Central memory CD8-positive, alpha-beta T cell (primary cell): Measurements from ENCODE around the gene AHCYL1.
A peak's percentile ranks its signal among the peaks of the same experiment; 100 is the strongest.

Experiments
- ATAC-seq: fragments of 150-1000 bp; cut with Tn5 transposase; replicated peaks from 2 replicates; pipeline ENCODE4 v1.10.0; 2022; ENCODE audit warnings: mild to moderate bottlenecking, moderate FRiP score, moderate number of reproducible peaks; ENCODE audit not compliant: poor library complexity, severe bottlenecking; ENCODE audit errors: extremely low read depth
- DNase-seq, 2 donors: peaks; one replicate each; pipeline ENCODE4 v3.0.0; 2021; ENCODE audit warnings: low spot score in 2 of 2
- H3K27ac Mint-ChIP-seq: one replicate; pipeline ENCODE4 v1.8.0; 2022; ENCODE audit warnings: low read depth, mild to moderate bottlenecking, moderate library complexity, mixed read lengths
- H3K27me3 Mint-ChIP-seq: one replicate; pipeline ENCODE4 v1.8.0; 2022; ENCODE audit warnings: mixed read lengths
- H3K36me3 Mint-ChIP-seq: one replicate; pipeline ENCODE4 v1.8.0; 2022; ENCODE audit warnings: mild to moderate bottlenecking, moderate library complexity, mixed read lengths; ENCODE audit not compliant: insufficient read depth
- H3K4me1 Mint-ChIP-seq: one replicate; pipeline ENCODE4 v1.8.0; 2022; ENCODE audit warnings: mixed read lengths
- H3K4me3 Mint-ChIP-seq: one replicate; pipeline ENCODE4 v1.8.0; 2022; ENCODE audit warnings: mild to moderate bottlenecking, moderate library complexity, mixed read lengths
- H3K9me3 Mint-ChIP-seq: one replicate; pipeline ENCODE4 v1.8.0; 2022; ENCODE audit warnings: mixed read lengths

Gene AHCYL1

DNA sequence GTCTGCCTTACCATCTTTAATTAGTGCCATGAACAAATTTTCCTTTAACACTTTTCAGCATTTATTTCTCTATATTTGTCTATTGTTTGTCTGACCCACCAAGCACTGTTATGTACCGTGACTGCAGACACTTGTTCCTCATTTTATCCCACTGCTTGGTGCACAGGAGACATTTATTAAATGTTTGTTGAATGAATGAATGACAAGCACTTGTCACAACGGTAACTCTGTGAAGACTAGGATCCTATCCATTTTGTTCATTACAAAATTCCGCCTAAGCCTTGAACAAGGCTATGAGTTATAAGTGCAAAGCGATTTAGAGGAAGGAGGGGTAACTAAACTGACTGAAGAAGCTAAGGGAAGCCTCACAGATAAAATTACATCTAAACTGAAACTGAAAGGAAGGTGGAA lies 49.5 kb downstream of the AHCYL1 start:
- Mint-ChIP-seq H3K4me3 (peak overlapping the region; percentile 86), H3K27ac (peak overlapping the region; percentile 62), H3K36me3 (peaks cover 16% of the 10 kb centered on the region), H3K9me3 (no peaks in the 10 kb centered on the region), H3K27me3 (no peaks in the 10 kb centered on the region), H3K4me1 (peaks cover 27% of the 10 kb centered on the region)
- ATAC-seq (no peak), DNase-seq (no peak)

DNA sequence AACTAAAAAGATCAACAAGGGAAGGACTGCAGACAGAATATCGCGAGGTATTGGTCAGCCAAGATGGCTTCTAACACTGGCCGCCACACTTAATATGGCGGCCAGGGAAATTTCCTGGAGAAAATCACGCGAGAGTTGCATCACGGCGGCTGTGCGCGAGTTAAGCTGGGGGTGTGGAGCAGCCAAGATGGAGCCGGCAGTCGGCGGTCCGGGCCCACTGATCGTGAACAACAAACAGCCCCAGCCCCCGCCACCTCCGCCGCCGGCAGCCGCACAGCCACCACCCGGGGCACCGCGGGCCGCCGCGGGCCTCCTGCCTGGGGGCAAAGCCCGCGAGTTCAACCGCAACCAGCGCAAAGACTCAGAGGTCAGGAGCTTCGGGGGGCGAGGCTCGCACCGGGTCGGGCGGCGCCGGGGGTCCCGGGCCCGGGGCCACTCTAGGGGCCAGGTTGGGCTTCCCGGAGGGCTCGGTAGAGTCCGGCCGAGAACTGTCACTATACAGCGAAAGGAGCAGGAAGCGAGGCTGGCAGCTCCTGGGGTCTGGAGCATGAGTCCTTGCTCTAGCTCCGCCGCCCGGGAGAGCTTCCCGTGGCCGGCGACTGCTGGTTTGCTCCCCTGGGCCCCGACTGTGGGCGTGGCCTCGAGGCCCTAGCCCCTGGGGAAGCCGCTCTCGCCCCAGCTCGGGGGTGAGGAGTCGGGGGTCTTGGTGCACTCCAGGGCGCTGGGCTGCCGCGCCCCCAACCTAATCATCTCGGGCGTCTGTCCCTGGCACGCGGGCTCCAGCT lies 50.1 kb downstream of the AHCYL1 start, which contains the start of gene STRIP1:
TSS of gene STRIP1 (plus strand) at position 174 of the 785 bp plus-strand sequence. CDS start at position 188, 14 bp downstream.
- H3K27me3 Mint-ChIP-seq: no peaks in the 10 kb centered on the region
- DNase-seq (peak; percentile 87 to 92), ATAC-seq (peak; percentile 96)
- peaks cover 19% of the 10 kb centered on the region for H3K36me3 Mint-ChIP-seq
- H3K27ac Mint-ChIP-seq: peak within 1 kb of the TSS; percentile 62
- H3K4me1 Mint-ChIP-seq: peaks cover 27% of the 10 kb centered on the region
- peak within 1 kb of the TSS; percentile 86 for H3K4me3 Mint-ChIP-seq
- no peaks in the 10 kb centered on the region for H3K9me3 Mint-ChIP-seq

DNA sequence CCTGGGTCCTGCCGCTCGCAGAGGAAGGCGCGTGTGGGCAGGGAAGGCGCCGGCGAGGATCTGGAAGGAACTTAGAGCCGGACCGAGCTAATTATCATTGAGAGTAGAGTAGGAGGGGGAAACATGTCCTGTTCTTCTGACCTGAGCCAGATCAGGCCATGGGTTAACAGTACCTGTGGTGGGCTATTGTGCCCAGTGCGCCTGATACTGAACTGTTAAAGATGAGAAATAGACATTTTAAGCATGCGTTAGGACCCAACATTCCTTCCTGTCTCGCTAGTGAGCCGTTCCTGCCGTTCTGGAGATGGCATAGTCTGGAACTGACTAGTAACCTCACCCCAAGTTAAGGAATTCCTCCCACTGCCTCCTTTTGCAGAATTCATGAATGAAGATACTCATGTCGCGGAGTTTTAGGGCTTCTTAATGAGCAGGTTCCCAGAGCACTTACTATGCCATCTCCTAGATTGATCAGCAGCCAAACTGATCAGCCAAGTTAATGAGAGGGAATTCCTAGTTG lies 50.7 kb downstream of the AHCYL1 start:
- Mint-ChIP-seq H3K4me3 (peak overlapping the region; percentile 86), H3K36me3 (peaks cover 21% of the 10 kb centered on the region), H3K4me1 (peaks cover 27% of the 10 kb centered on the region), H3K27ac (peak overlapping the region; percentile 62), H3K27me3 (no peaks in the 10 kb centered on the region), H3K9me3 (no peaks in the 10 kb centered on the region)
- DNase-seq: no peak
- ATAC-seq: no peak

DNA sequence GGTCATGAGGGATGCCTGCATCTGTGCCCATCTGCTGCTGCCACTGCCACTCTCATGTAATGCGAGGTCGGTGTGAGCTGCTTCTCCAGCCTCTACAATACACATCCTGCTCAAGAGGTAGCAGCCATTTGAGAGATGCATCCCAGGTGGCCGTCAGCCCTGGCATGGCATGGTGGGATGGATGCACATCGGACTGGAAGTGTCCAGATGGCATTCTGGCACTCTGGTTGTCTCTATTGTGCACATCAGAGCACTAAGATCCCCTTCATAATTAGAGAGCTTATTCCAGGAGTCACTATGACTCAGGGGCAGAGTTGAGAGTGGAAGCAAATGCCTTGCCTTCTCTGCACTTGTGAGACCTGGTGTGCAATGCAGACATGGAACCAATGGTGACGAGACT lies 53.7 kb downstream of the AHCYL1 start:
- H3K27ac Mint-ChIP-seq: no peak overlapping the region
- DNase-seq (no peak), ATAC-seq (no peak)
- H3K4me1 Mint-ChIP-seq: peaks cover 19% of the 10 kb centered on the region
- H3K4me3 Mint-ChIP-seq: no peak overlapping the region
- H3K27me3 Mint-ChIP-seq: no peaks in the 10 kb centered on the region
- no peaks in the 10 kb centered on the region for H3K9me3 Mint-ChIP-seq
- H3K36me3 Mint-ChIP-seq: peaks cover 35% of the 10 kb centered on the region

DNA sequence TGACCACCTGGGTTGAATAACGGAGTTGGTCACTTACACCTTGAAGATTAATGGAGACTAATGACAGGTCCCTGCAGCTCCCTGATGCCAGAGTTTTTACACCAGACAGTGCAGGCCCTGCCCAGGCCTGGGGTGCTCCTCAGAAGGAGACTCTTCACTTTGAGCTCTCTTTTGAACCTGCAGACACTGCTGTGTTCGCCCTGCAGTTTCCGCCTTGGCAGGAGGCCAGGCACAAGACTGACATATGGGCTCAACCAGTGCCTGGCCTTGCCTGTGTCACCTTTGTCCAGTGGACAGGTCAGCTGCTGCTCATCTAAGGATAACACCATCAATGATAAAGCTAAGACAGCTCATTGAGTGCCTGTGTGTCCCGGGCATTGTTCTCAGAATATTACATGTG lies 55.1 kb downstream of the AHCYL1 start:
- no peaks in the 10 kb centered on the region for H3K27me3 Mint-ChIP-seq
- no peak for ATAC-seq
- no peaks in the 10 kb centered on the region for H3K9me3 Mint-ChIP-seq
- DNase-seq: no peak
- peaks cover 40% of the 10 kb centered on the region for H3K36me3 Mint-ChIP-seq
- H3K4me1 Mint-ChIP-seq: peaks cover 9% of the 10 kb centered on the region
- no peak overlapping the region for H3K4me3 Mint-ChIP-seq
- peak overlapping the region; percentile 35 for H3K27ac Mint-ChIP-seq

DNA sequence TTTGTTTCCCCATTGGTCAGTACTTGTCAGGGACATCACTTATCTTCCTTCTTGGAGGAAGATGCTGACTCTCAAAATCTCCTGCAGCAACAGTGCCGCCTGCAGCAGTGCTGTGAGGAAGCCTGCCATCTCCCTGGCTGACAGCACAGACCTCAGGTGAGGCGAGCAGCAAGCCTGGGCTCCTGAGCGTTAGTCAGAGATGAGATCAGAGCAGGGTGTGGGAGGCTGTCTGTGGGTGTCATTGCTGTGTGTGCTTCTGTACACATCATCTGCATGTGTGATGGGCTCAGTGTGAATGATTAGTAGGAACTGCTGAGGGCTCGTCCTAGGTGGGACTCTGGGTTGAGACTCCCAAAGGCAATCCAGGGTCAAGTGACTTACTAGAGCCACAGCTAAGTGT lies 56.0 kb downstream of the AHCYL1 start:
- Mint-ChIP-seq H3K27ac (no peak overlapping the region), H3K36me3 (peaks cover 47% of the 10 kb centered on the region), H3K9me3 (no peaks in the 10 kb centered on the region), H3K27me3 (no peaks in the 10 kb centered on the region), H3K4me3 (no peak overlapping the region), H3K4me1 (peaks cover 2% of the 10 kb centered on the region)
- no peak for DNase-seq
- no peak for ATAC-seq

DNA sequence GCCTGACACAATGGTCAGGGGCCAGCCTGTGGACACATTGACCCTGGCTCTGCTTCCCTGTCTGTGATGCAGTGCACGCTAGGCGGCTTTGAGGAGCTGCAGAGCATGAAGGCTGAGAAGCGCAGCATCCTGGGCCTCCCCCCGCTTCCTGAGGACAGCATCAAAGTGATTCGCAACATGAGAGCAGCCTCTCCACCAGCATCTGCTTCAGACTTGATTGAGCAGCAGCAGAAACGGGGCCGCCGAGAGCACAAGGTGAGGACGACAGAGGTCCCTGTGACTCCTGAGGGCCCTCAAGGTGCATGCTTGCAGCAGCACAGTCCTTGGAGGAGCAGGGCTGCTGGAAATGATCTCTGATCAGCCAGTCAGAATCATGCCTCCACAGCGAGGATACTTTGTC lies 58.5 kb downstream of the AHCYL1 start:
- Mint-ChIP-seq H3K27ac (no peak overlapping the region), H3K4me1 (no peaks in the 10 kb centered on the region), H3K9me3 (no peaks in the 10 kb centered on the region), H3K4me3 (no peak overlapping the region), H3K27me3 (no peaks in the 10 kb centered on the region), H3K36me3 (peaks cover 53% of the 10 kb centered on the region)
- no peak for DNase-seq
- ATAC-seq: no peak

DNA sequence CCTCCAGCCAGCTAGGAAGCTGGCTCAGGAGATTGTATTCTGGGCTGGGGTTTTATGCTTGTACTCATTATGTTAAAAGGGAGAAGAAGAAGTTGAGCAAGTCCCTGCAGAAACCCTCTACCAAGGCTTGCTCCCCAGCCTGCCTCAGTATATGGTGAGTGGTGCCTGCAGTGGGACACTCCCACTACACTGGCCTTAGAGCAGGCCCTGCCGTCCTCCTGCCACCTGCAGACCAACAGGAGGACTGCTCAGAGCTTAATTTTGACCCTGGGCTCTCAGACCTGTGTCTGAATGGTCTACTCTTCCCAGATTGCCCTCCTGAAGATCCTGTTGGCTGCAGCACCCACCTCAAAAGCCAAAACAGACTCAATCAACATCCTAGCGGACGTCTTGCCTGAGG lies 62.9 kb downstream of the AHCYL1 start:
- no peaks in the 10 kb centered on the region for H3K27me3 Mint-ChIP-seq
- H3K27ac Mint-ChIP-seq: no peak overlapping the region
- H3K36me3 Mint-ChIP-seq: peaks cover 65% of the 10 kb centered on the region
- H3K4me3 Mint-ChIP-seq: no peak overlapping the region
- no peaks in the 10 kb centered on the region for H3K9me3 Mint-ChIP-seq
- ATAC-seq (no peak), DNase-seq (no peak)
- H3K4me1 Mint-ChIP-seq: no peaks in the 10 kb centered on the region

DNA sequence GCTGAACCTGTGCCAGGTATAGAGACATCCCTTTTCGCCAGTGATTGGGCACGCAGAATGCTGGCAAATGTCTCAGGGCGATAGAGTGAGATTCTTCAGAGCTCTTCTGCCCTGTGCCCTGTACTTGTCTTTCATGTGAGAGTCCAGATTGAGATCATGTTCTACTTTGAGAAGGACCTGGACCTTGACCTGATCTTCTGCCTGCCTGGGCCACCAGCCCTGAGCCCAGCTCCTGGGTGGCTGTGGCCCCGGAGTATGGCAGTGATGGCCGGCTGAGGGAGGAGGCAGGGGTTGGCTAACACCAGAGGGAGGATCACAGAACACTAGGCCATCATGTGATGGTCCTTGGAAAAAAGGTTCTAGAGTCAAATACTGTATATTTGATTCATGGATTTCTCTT lies 63.7 kb downstream of the AHCYL1 start:
- Mint-ChIP-seq H3K9me3 (no peaks in the 10 kb centered on the region), H3K4me3 (no peak overlapping the region), H3K36me3 (peaks cover 66% of the 10 kb centered on the region), H3K4me1 (no peaks in the 10 kb centered on the region), H3K27ac (no peak overlapping the region), H3K27me3 (no peaks in the 10 kb centered on the region)
- ATAC-seq (no peak), DNase-seq (no peak)

DNA sequence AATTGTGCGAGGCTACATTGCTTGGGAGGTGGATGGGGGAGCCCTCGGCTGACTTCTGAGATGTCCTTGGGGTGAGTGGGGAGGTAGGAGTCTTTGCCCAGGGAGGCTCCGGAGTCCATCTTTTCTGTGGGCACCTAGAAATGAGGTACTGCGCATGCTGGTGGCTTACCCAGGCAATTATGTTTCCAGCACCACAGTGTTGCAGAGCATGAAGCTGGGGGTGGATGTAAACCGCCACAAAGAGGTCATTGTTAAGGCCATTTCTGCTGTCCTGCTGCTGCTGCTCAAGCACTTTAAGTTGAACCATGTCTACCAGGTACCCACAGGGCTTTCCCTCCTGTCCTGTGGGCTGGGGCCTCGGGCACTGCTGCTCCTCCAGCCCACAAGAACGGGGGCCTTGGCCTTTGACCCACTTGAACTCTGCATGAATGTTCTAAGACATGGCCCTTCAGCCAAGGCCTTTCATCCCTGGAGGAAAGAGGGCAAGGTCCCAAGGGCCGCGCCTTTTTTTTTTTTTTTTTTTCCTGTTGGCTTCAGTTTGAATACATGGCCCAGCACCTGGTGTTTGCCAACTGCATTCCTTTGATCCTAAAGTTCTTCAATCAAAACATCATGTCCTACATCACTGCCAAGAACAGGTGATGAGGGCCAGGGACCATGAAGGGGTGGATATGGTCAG lies 64.5 kb downstream of the AHCYL1 start:
- Mint-ChIP-seq H3K27ac (peak overlapping the region; percentile 70), H3K36me3 (peaks cover 66% of the 10 kb centered on the region), H3K4me1 (no peaks in the 10 kb centered on the region), H3K27me3 (no peaks in the 10 kb centered on the region), H3K9me3 (no peaks in the 10 kb centered on the region), H3K4me3 (no peak overlapping the region)
- DNase-seq: no peak
- ATAC-seq: no peak

DNA sequence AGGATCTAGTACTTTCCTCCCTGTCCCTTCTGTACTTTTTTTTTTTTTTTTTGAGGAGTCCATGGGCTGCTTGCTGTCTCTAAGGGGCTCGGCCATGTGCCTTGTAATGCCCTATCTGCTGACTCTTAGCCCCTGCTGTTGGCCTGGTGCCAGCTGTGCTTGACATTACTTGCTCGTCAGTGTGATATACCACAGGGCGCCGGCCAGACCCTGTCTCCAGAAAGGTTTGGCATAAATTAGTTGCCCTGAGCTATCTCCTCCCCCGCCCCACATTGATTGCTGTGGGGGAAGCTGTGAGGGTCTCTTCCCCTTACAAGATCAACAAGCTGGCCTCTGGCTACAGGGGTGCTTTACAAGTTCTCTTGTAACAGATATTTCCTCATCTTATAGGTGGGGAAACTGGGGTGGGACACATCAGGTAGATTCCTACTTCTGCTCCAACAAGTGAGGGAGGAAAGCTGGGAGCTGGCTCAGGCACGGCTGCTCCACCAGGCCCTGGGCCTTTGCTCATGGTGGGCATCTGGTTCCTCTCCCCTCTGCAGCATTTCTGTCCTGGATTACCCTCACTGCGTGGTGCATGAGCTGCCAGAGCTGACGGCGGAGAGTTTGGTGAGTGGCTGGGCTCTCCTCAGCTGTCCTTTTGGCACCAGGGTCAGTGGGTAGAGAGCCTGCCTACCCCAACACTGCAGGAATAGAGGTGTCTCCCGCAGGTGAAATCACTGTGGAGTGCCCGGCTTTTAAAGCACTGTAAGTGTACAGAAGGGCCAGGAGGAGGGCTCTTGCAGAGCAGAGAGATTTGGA lies 65.4 kb downstream of the AHCYL1 start:
- Mint-ChIP-seq H3K4me3 (no peak overlapping the region), H3K36me3 (peaks cover 61% of the 10 kb centered on the region), H3K9me3 (no peaks in the 10 kb centered on the region), H3K27me3 (no peaks in the 10 kb centered on the region), H3K4me1 (no peaks in the 10 kb centered on the region), H3K27ac (peak overlapping the region; percentile 70)
- DNase-seq: no peak
- no peak for ATAC-seq

DNA sequence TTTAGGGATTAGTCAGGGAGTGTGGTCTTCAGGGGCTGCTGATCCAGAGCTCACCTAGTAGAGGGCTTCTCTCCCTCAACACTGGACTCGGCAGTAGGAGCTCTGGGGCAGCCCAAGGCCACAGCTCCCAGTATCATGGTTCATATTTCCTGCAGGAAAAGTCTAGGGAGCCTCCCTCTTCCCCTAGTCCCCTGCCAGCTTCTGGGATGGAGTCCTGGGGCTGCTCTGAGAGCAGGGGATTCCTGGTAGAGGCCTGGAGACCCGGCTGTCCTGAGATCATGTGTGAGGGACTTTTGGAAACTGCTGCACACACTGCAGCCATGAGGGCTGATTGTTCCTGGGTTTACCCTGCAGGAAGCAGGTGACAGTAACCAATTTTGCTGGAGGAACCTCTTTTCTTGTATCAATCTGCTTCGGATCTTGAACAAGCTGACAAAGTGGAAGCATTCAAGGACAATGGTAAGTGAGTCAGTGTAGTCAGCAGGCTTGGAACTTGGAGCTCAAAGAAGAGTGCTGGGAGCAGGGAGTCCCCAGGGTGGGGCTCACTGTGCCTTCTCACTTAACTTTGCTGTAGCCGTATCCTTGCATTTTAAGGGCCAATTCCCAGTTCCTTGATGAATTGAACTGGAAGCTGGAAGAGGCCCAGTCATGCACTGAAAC lies 66.2 kb downstream of the AHCYL1 start:
- ATAC-seq: no peak
- DNase-seq: no peak
- Mint-ChIP-seq H3K36me3 (peaks cover 62% of the 10 kb centered on the region), H3K27ac (no peak overlapping the region), H3K9me3 (no peaks in the 10 kb centered on the region), H3K4me1 (no peaks in the 10 kb centered on the region), H3K4me3 (no peak overlapping the region), H3K27me3 (no peaks in the 10 kb centered on the region)
